Astrocyte (in vitro differentiated cells and primary cell): ENCODE results near the gene NPHP4. TPM values are rescaled to one million over a fixed set of nuclear protein-coding genes. Genes with fewer than 3 reads are reported as not detected.

Experiments
- DNase-seq: peaks from one replicate; pipeline ENCODE4 v3.0.0-alpha.2; 2010; ENCODE audit warnings: low read depth
- FAIRE-seq: peaks from 2 replicates; lab custom pipeline; 2011; peaks lifted over from hg19 to GRCh38; lab: Jason Lieb, UNC
- H2AFZ ChIP-seq: 2 replicates; pipeline ENCODE4 v1.6.0; 2012; ENCODE audit warnings: low read depth, low read length, inconsistent platforms
- H3K27ac ChIP-seq: 2 replicates; pipeline ENCODE4 v1.5.1; 2011; ENCODE audit warnings: low read depth, low read length, inconsistent platforms
- H3K27me3 ChIP-seq: 2 replicates; pipeline ENCODE4 v1.6.0; 2011; ENCODE audit warnings: low read length, inconsistent platforms; ENCODE audit not compliant: insufficient read depth
- H3K36me3 ChIP-seq: 2 replicates; pipeline ENCODE4 v1.5.1; 2011; ENCODE audit warnings: low read length, inconsistent platforms; ENCODE audit not compliant: insufficient read depth
- H3K4me1 ChIP-seq: 2 replicates; pipeline ENCODE4 v1.5.1; 2011; ENCODE audit warnings: low read length, inconsistent platforms; ENCODE audit not compliant: insufficient read depth
- H3K4me2 ChIP-seq: 2 replicates; pipeline ENCODE4 v1.6.0; 2012; ENCODE audit warnings: low read length, inconsistent platforms
- H3K4me3 ChIP-seq: 2 replicates; pipeline ENCODE4 v1.5.1; 2011; ENCODE audit warnings: low read depth, mild to moderate bottlenecking, low read length, inconsistent platforms; ENCODE audit not compliant: insufficient read depth
- H3K79me2 ChIP-seq: 2 replicates; pipeline ENCODE4 v1.6.0; 2012; ENCODE audit warnings: mild to moderate bottlenecking, low read length, inconsistent platforms; ENCODE audit not compliant: insufficient read depth
- H3K9ac ChIP-seq: 2 replicates; pipeline ENCODE4 v1.6.0; 2012; ENCODE audit warnings: mild to moderate bottlenecking, low read length, inconsistent platforms
- H3K9me3 ChIP-seq: 2 replicates; pipeline ENCODE4 v1.5.1; 2012; ENCODE audit warnings: low read depth, mild to moderate bottlenecking, low read length, inconsistent platforms; ENCODE audit not compliant: insufficient read depth
- H4K20me1 ChIP-seq: 2 replicates; pipeline ENCODE4 v1.6.0; 2012; ENCODE audit warnings: low read length, inconsistent platforms; ENCODE audit not compliant: insufficient read depth
- H3K27ac Mint-ChIP-seq: one replicate; pipeline ENCODE4 v1.8.0; 2021; ENCODE audit warnings: mild to moderate bottlenecking, mixed read lengths; ENCODE audit not compliant: unreplicated experiment
- H3K27me3 Mint-ChIP-seq: one replicate; pipeline ENCODE4 v1.8.0; 2021; ENCODE audit warnings: low read depth, mixed read lengths; ENCODE audit not compliant: unreplicated experiment
- H3K36me3 Mint-ChIP-seq: one replicate; pipeline ENCODE4 v1.8.0; 2021; ENCODE audit warnings: low read depth, mixed read lengths; ENCODE audit not compliant: unreplicated experiment
- H3K4me1 Mint-ChIP-seq: one replicate; pipeline ENCODE4 v1.8.0; 2021; ENCODE audit warnings: low read depth, mixed read lengths; ENCODE audit not compliant: unreplicated experiment
- H3K4me3 Mint-ChIP-seq: one replicate; pipeline ENCODE4 v1.8.0; 2021; ENCODE audit warnings: mild to moderate bottlenecking, moderate library complexity, mixed read lengths; ENCODE audit not compliant: unreplicated experiment
- H3K9me3 Mint-ChIP-seq: one replicate; pipeline ENCODE4 v1.8.0; 2021; ENCODE audit warnings: mild to moderate bottlenecking, mixed read lengths; ENCODE audit not compliant: unreplicated experiment
- CTCF ChIP-seq: IDR thresholded peaks from 2 replicates; pipeline ENCODE4 v1.5.1; 2011; ENCODE audit warnings: low read depth, mild to moderate bottlenecking, inconsistent platforms, low read length, moderate library complexity; ENCODE audit not compliant: insufficient read depth
- EZH2 ChIP-seq: IDR thresholded peaks from 2 replicates; pipeline ENCODE4 v1.6.1; 2012; ENCODE audit warnings: mild to moderate bottlenecking, low read length, inconsistent platforms; ENCODE audit not compliant: insufficient read depth
- total RNA-seq: library from RNA; stranded (reverse); gene quantifications from 2 replicates; pipeline ENCODE4 v1.2.1, GENCODE V29; 2021

The NPHP4 gene
- total RNA-seq, 1 donor from 2014 or later, result 8.4 TPM

- H2AFZ ChIP-seq, result no peak overlapping the region
- Mint-ChIP-seq H3K27ac (no peak overlapping the region), H3K27me3 (no peaks in the 10 kb centered on the region), H3K9me3 (no peaks in the 10 kb centered on the region), H3K36me3 (peaks cover 21% of the 10 kb centered on the region), H3K4me1 (peaks cover 1% of the 10 kb centered on the region), H3K4me3 (no peak overlapping the region)
- no peak overlapping the region for H3K9ac ChIP-seq
- peaks cover 3% of the 10 kb centered on the region for H3K36me3 ChIP-seq
- FAIRE-seq, result no peak
- no peak for TF ChIP-seq CTCF
- no peak for TF ChIP-seq EZH2
- no peaks in the 10 kb centered on the region for H3K27me3 ChIP-seq
- no peak overlapping the region for H3K4me2 ChIP-seq
- no peaks in the 10 kb centered on the region for H3K79me2 ChIP-seq
- peaks cover 5% of the 10 kb centered on the region for H3K9me3 ChIP-seq
- H3K4me3 ChIP-seq, result no peak overlapping the region
- DNase-seq, result no peak
- H4K20me1 ChIP-seq, result no peaks in the 10 kb centered on the region
- H3K4me1 ChIP-seq, result no peaks in the 10 kb centered on the region
- no peak overlapping the region for H3K27ac ChIP-seq
Observed at GRCh38 chr1:5877683-5878530, 114.3 kb downstream of the NPHP4 start.

GRCh38 chr1:5877001-5877400 is 115.2 kb downstream of the NPHP4 start:
- no peak for FAIRE-seq
- peaks cover 1% of the 10 kb centered on the region for H3K4me1 Mint-ChIP-seq
- peaks cover 5% of the 10 kb centered on the region for H3K9me3 ChIP-seq

More at GRCh38 chr1:5877001-5877400, 115.2 kb downstream of the NPHP4 start:
- Histone ChIP-seq H3K9ac (no peak overlapping the region), H3K36me3 (peaks cover 3% of the 10 kb centered on the region), H3K4me1 (no peaks in the 10 kb centered on the region), H3K27ac (no peak overlapping the region), H3K4me3 (no peak overlapping the region), H2AFZ (no peak overlapping the region), H4K20me1 (no peaks in the 10 kb centered on the region), H3K4me2 (no peak overlapping the region), H3K79me2 (no peaks in the 10 kb centered on the region), H3K27me3 (no peaks in the 10 kb centered on the region)
- no peaks in the 10 kb centered on the region for H3K9me3 Mint-ChIP-seq
- no peak for DNase-seq
- no peaks in the 10 kb centered on the region for H3K27me3 Mint-ChIP-seq
- H3K4me3 Mint-ChIP-seq, result no peak overlapping the region
- H3K27ac Mint-ChIP-seq, result no peak overlapping the region
- TF ChIP-seq EZH2 (no peak), CTCF (no peak)
- peaks cover 19% of the 10 kb centered on the region for H3K36me3 Mint-ChIP-seq
